SK-N-SH treated with all-trans-retinoic acid at 6 μM for 48 hours (cell line): ENCODE results near the gene BPTF.
"Not testable (repeated sequence)": the region's sequence is repeated elsewhere in the genome, so short reads cannot be mapped to it uniquely, and the experiment has no call there.

Experiments used
- ARNTL ChIP-seq: fragments of 450-650 bp; formaldehyde crosslinking; IDR thresholded peaks from 2 replicates; pipeline ENCODE4 v1.5.0; 2020; ENCODE audit warnings: low read depth, mild to moderate bottlenecking, moderate library complexity, borderline replicate concordance
- CSRNP3 ChIP-seq: fragments of 250-450 bp; sonication (Bioruptor Pico); IDR thresholded peaks from 2 replicates; pipeline ENCODE4 v1.5.1; 2021; ENCODE audit warnings: mild to moderate bottlenecking, moderate library complexity
- GLIS3 ChIP-seq: fragments of 250-450 bp; sonication (Bioruptor Pico); IDR thresholded peaks from 2 replicates; pipeline ENCODE4 v1.5.0; 2020; ENCODE audit warnings: mild to moderate bottlenecking, moderate library complexity
- POU6F1 ChIP-seq: fragments of 250-450 bp; sonication (Bioruptor Pico); IDR thresholded peaks from 2 replicates; pipeline ENCODE4 v1.8.0; 2021; ENCODE audit warnings: low read depth, mild to moderate bottlenecking, moderate library complexity, borderline replicate concordance
- ZFP30 ChIP-seq: fragments of 450-650 bp; formaldehyde crosslinking; IDR thresholded peaks from 2 replicates; pipeline ENCODE4 v1.5.0; 2022; ENCODE audit warnings: mild to moderate bottlenecking, moderate library complexity

GRCh38 chr17:67962156-67962555 lies 136.9 kb downstream of the BPTF start:
- TF ChIP-seq ZFP30, CSRNP3, GLIS3, POU6F1, ARNTL (CRISPR knock-in tag): not testable (repeated sequence)
